Right kidney (tissue), 1 donor: Measurements from ENCODE around the gene TYW1B.
"Not testable (repeated sequence)": the region's sequence is repeated elsewhere in the genome, so short reads cannot be mapped to it uniquely, and the experiment has no call there.

Experiments
- DNase-seq: peaks from one replicate; pipeline ENCODE4 v3.0.0-alpha.2; 2016

TYW1B gene

DNA sequence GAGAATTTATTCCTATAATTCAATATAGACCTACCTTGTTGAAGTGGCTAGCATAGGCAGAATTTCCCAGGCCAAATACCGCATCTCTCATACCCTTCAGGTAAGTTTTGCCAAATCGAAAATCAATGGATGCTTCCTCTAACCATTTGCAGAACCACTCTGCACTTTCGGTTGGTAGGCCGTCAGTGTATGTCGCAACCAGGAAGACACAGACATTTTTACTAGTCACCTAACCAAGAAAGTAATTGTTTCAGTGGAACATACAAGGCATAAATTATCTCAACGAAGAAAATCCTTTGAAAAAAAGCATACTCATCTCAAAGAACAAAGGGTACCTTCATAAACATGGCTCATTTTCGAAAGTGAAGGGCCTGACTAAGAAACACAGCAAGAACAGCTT is 17.6 kb downstream of the TYW1B start:
- DNase-seq, result not testable (repeated sequence)

GRCh38 chr7:72808511-72808910 is 19.5 kb downstream of the TYW1B start:
- not testable (repeated sequence) for DNase-seq

DNA sequence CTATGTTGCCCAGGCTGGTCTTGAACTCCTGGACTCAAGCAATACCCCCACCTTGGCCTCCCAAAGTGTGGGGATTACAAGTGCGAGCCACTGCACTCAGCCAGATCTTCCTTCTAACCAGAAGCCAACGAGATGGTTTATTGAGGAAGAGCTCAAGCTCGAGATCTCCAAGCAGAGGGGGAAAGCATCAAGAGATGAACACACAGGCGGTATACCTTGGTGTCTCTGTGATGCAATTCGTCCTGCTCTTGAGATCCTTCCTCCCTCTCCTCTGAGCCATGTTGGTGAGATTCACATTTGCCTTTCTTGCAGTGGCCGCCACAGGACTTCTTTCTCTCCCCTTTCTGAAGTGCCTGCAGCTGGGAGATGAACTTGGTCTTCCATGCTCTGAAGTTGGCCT is 21.1 kb downstream of the TYW1B start:
- DNase-seq, result not testable (repeated sequence)

- no peak for DNase-seq
Measured at GRCh38 chr7:72805526-72806494, 22.2 kb downstream of the TYW1B start.

GRCh38 chr7:72803778-72804177 is 24.2 kb downstream of the TYW1B start:
- DNase-seq, result not testable (repeated sequence)

DNA sequence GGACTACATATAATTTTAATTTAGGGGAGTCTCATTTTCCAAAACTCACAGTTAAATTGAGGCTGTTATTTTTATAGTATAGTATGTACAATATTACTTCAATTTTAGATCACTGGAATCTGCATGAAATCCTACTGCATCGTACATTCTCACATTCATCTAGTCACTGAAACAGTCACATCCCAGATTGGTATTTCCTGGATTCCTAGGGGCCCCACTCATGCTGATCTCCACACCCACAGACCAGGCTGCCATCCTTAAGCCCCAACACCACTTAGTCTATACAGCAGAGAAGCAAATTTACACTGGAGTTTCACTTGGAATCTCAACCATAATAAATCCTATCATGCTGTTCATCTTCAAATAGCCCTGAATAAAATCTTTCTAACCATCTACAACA is 26.4 kb downstream of the TYW1B start:
- not testable (repeated sequence) for DNase-seq

- not testable (repeated sequence) for DNase-seq
Measured at GRCh38 chr7:72795401-72795800, 32.6 kb downstream of the TYW1B start.

GRCh38 chr7:72793791-72794190 is 34.2 kb downstream of the TYW1B start:
- DNase-seq, result no peak

DNA sequence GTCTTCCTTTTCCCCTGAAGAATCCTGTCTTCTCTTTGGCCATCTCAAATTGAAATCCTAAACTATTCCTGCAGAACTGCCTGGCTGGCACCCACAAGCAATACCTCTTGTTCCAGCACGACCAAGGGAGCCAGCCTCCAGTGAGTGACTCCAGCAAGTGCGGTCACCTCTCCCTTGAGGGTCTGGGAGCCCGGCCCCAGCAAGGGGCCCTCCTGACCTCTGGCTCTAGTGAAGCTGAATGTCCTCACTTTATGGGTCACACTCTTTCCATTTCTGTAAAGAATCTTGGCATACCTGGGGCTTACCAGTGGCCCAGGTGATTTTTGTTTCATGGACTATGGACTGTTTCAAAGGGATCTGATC is 37.3 kb downstream of the TYW1B start:
- not testable (repeated sequence) for DNase-seq

DNA sequence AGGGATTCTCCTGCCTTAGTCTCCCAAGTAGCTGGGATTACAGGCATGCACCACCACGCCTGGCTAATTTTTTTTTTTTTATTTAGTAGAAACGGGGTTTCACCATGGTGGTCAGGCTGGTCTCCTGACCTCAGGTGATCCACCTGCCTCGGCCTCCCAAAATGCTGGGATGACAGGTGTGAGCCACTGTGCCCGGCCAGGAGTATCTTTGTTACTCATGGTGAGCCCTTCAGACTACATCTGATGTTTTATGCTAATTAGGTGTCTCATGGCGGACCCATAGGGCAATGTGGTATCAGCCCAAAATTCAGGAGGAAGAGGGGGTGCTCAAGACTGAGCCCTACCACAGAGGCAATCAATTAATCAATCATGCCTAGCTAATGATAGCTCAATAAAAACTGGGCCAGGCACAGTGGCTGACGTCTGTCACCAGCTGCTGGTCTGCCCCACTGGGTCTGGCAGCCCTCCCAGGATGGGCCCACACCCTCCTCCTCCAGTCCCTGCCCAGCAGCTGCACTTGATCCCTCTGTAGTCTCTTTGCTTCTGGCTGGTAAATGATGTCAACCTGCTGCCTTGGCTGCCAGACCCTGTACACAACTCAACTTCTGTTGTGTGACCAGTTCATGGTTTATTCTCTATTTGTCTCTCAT is 37.8 kb downstream of the TYW1B start:
- not testable (repeated sequence) for DNase-seq

- DNase-seq, result no peak
Measured at GRCh38 chr7:72785166-72785955, 42.6 kb downstream of the TYW1B start.

DNA sequence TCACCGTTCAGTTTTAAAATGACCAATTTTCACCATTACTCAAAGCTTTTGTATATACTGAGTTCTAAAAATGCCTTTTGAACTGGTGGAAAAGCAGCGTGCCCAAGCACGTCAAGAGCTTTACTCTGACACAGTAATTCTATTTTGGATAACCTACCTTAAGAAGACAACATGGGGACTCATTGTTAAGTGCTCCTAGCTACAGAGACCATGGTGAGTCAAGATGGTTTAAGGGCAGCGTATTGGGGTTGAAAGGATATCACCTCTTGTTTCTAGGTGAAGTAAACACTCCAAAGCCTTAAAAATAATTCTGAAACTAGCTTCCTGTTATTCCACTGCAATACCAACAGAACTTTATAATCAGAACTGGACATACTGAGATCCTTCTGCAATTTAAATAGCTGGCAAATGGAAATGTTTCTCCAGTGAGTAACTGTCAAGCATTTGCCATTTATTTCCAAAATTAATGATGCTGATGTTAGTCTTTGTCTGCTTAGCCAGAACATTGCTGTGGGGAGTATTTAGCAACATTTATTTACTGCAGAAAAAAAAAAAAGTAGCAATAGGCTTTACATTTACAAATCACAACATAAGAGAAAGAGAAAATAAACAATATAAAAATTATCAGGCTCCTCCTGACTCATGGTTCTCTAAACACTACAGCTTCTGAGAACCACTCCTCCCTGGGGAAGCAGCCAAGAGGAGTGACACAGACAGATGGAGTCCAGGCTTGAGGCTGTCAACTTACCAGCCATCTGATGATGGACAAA is 44.2 kb downstream of the TYW1B start:
- DNase-seq, result not testable (repeated sequence)

- no peak for DNase-seq
Measured at GRCh38 chr7:72781631-72782030, 46.4 kb downstream of the TYW1B start.

DNA sequence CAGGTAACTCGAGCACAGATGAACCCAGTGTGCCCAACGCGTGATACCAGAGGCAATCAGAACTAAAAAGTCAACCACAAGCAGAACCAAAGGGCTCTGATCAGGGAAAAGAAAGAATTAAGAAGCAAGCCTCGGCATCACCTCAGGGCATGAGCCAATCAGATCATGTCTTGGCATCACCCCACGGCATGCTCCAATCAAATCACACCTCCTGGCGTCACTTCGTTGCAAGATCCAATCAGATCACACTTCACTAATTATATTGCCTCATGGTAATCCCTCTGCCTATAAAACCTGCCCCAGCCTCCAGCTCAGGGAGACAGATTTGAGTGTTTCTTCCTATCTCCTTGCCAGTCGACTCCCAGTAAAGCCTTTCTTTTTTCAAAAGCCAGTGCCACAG is 46.8 kb downstream of the TYW1B start:
- DNase-seq, result no peak

DNA sequence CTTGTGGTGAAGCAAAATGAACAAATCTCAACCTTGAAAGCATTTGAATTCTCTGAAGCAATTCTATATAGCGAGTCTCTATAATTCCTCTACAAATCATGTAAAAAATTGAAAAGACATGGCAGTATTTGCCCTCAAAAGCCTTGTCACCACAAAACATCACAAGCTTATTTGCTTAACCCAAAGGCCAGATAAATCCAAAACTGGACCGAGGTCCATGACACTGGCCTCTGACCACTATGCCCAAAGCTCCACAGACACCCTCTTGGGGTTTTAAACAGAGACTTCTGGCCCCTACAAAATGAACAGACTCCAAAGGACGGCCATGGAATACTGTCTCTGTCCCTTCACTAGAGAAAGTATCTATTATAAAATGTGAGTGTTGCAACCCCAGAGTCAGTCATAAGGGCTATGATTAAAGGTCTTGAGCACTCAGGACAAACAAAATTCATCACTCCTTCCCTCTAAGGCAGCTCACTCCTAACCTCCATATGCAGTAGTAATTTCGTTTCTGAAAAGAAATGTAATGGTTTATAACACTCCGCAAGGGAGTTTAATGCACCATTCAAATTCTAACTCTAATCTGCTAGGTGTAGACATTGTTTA is 47.6 kb downstream of the TYW1B start:
- not testable (repeated sequence) for DNase-seq

DNA sequence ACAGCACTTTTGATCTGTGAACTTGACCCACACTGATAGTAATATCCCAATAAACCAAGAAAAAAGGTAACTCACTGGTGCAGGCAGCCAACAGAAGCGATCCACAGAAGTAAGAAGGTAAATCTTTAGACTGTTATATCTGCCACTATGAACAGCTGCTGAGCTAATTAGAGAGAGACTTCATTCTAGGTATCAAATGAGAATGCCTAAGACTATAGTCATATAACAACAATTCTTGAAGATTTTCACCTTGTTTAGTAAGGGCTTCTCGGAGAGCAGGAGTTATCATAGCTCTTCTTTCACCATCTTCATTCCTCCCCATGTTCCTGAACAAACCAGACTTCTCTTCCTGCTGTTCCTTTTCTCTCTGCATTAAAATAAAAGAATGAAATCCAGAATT is 50.8 kb downstream of the TYW1B start:
- not testable (repeated sequence) for DNase-seq

- not testable (repeated sequence) for DNase-seq
Measured at GRCh38 chr7:72772627-72773026, 55.4 kb downstream of the TYW1B start.

DNA sequence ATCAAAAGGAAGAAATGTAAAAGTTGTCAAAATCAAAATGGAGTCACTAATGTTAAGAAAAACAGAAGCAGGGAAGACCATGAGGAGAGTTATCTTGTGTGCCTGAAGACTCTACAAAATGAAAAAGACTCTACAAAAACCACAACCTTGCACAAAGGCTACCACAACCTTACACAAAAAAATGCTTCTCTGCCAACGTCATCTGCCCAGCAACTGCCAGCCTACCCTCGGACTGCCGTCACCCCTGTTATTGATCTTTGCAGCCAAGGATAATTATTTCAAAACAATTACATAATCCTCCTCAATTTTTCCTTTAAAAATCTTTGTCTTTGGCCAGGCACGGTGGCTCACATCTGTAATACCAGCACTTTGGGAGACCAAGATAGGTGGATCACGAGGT is 61.0 kb downstream of the TYW1B start:
- DNase-seq, result not testable (repeated sequence)

DNA sequence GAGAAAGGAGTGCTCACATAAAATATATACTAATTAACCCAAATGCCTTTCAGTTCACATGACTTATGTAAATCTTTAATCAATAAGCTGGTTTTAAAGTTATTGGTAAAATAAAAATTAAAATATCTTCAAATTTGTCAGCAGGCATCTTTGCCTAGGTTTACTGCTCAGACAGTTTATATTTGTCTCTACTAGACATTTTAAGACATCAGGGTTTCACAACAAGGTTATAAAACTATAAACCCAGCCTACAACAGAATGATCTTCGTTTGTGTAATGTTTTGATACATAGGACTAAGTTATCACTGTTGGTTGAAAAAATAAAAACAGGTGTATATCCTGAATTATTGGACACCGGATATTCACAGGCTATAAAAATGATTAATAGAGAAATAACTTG is 67.4 kb downstream of the TYW1B start:
- DNase-seq, result no peak

- DNase-seq, result no peak
Measured at GRCh38 chr7:72754312-72754711, 73.7 kb downstream of the TYW1B start.

DNA sequence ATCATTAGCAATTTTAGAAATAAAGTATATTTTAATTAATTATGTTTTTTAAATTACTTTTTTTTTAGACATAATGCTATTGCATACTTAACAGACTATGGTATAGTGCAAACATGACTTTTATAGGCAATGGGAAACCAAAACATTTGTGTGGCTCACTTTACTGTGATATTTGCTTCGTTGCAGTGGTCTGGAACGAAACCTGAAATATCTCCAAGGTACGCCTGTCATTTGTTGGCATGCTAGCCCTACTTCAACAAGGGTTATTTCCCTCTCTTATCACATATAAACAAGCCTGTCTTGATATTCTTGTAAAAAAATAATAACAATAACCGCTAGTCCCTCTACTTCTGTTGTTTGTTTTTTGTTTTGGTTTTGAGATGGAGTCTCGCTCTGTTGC is 74.2 kb downstream of the TYW1B start:
- no peak for DNase-seq

- not testable (repeated sequence) for DNase-seq
Measured at GRCh38 chr7:72753229-72753628, 74.8 kb downstream of the TYW1B start.
